ENCODE data around the gene KIAA1191. TPM values are rescaled to one million over a fixed set of nuclear protein-coding genes. Genes with fewer than 3 reads are reported as not detected.

KIAA1191 gene
- total RNA-seq, 4 donors from 2014 or later, result 77.6 to 96.5 (median 83.3) TPM

- no peak for TF ChIP-seq CTCF (IDR thresholded peaks at IDR 0.05)
- TF ChIP-seq POLR2A (IDR thresholded peaks at IDR 0.05), result no peak
- peaks cover 0 to 83% (median 0%) of the 10 kb centered on the region in 3 donors for H3K36me3 ChIP-seq
- no peaks in the 10 kb centered on the region for H3K9me3 ChIP-seq
- DNase-seq, result no peak
- H3K27ac ChIP-seq, result no peak overlapping the region
- H3K27me3 ChIP-seq, result no peaks in the 10 kb centered on the region
- H3K4me1 ChIP-seq, result no peaks in the 10 kb centered on the region
- no peak overlapping the region for H3K4me3 ChIP-seq
These were observed 9.3 kb downstream of the KIAA1191 start for GRCh38 chr5:176352116-176352878.

- Histone ChIP-seq H3K27ac (no peak overlapping the region), H3K9me3 (no peaks in the 10 kb centered on the region), H3K4me3 (no peak overlapping the region), H3K36me3 (peaks cover 0 to 96% (median 0%) of the 10 kb centered on the region in 3 donors), H3K4me1 (no peaks in the 10 kb centered on the region), H3K27me3 (no peaks in the 10 kb centered on the region)
- no peak for DNase-seq
- TF ChIP-seq POLR2A (IDR thresholded peaks at IDR 0.05), result no peak
- no peak for TF ChIP-seq CTCF (IDR thresholded peaks at IDR 0.05)
These were observed 11.1 kb downstream of the KIAA1191 start for GRCh38 chr5:176350416-176350815.

GRCh38 chr5:176342766-176343458, 18.7 kb downstream of the KIAA1191 start:
- Histone ChIP-seq H3K36me3 (peaks cover 0 to 53% (median 0%) of the 10 kb centered on the region in 3 donors), H3K4me1 (no peaks in the 10 kb centered on the region), H3K4me3 (no peak overlapping the region), H3K9me3 (no peaks in the 10 kb centered on the region), H3K27ac (no peak overlapping the region), H3K27me3 (no peaks in the 10 kb centered on the region)
- TF ChIP-seq CTCF (IDR thresholded peaks at IDR 0.05) (no peak), POLR2A (IDR thresholded peaks at IDR 0.05) (no peak)
- DNase-seq, result no peak

- H3K4me1 ChIP-seq, result no peaks in the 10 kb centered on the region
- no peak for DNase-seq
- peaks cover 0 to 53% (median 0%) of the 10 kb centered on the region in 3 donors for H3K36me3 ChIP-seq
These were observed 19.4 kb downstream of the KIAA1191 start for GRCh38 chr5:176342158-176342483.

More at GRCh38 chr5:176342158-176342483, 19.4 kb downstream of the KIAA1191 start:
- peak overlapping the region in 1 of 4 donors; percentile 22 for H3K27ac ChIP-seq
- no peaks in the 10 kb centered on the region for H3K27me3 ChIP-seq
- H3K9me3 ChIP-seq, result no peaks in the 10 kb centered on the region
- no peak overlapping the region for H3K4me3 ChIP-seq
- TF ChIP-seq POLR2A (IDR thresholded peaks at IDR 0.05) (no peak), CTCF (IDR thresholded peaks at IDR 0.05) (no peak)

Data from Peyer's patch (tissue), 4 donors.